CD4-positive, alpha-beta T cell (primary cell): Measurements from ENCODE around the gene CAPSL. TPM values are rescaled to one million over a fixed set of nuclear protein-coding genes. Genes with fewer than 3 reads are reported as not detected.

ENCODE experiments used
- ATAC-seq: fragments of 200-7000 bp; cut with Tn5 transposase; one replicate; pipeline ENCODE4 v1.10.0; 2022; ENCODE audit warnings: mild to moderate bottlenecking; ENCODE audit not compliant: poor library complexity
- CTCF ChIA-PET: fragments of 350-600 bp; sonication (Branson Sonifier 250); formaldehyde crosslinking; loops from one replicate; lab custom pipeline; 2021; ENCODE audit warnings: antibody characterized with exemption, inconsistent platforms; lab: Charles Lee
- POLR2A ChIA-PET: fragments of 350-600 bp; sonication (Branson Sonifier 250); formaldehyde crosslinking; loops from one replicate; lab custom pipeline; 2021; ENCODE audit warnings: antibody characterized with exemption, inconsistent platforms; lab: Charles Lee
- DNase-seq, 14 experiments: peaks; one replicate each; pipeline ENCODE4 v3.0.0-alpha.2; 2013 to 2020; ENCODE audit warnings: mixed read lengths in 2 of 14
- H3K27ac ChIP-seq, 2 donors: one replicate each; pipeline versions ENCODE4 v1.5.1 to v1.7.0; 2013; ENCODE audit warnings: low read length in 2 of 2, low read depth in 1 of 2, mild to moderate bottlenecking in 1 of 2
- H3K27me3 ChIP-seq, 2 experiments: 1 replicate in 1 of 2; 2 replicates in 1 of 2; pipeline versions ENCODE4 v1.6.1 to v1.7.0; 2013; ENCODE audit warnings: low read length in 2 of 2, control low read depth in 1 of 2, mild to moderate bottlenecking in 1 of 2, moderate library complexity in 1 of 2; ENCODE audit not compliant: insufficient read depth in 2 of 2, control insufficient read depth in 1 of 2
- H3K36me3 ChIP-seq: one replicate; pipeline ENCODE4 v1.6.1; 2013; ENCODE audit warnings: low read length, control low read depth; ENCODE audit not compliant: insufficient read depth
- H3K4me1 ChIP-seq: one replicate; pipeline ENCODE4 v1.6.1; 2013; ENCODE audit warnings: low read length, control low read depth; ENCODE audit not compliant: insufficient read depth
- H3K4me3 ChIP-seq: one replicate; pipeline ENCODE4 v1.5.1; 2013; ENCODE audit warnings: mild to moderate bottlenecking, low read length, moderate library complexity
- H3K9me3 ChIP-seq, 2 experiments: 1 replicate in 1 of 2; 2 replicates in 1 of 2; pipeline versions ENCODE4 v1.6.1 to v1.7.0; 2013; ENCODE audit warnings: low read length in 2 of 2, mild to moderate bottlenecking in 2 of 2, control low read depth in 1 of 2, moderate library complexity in 1 of 2; ENCODE audit not compliant: control insufficient read depth in 1 of 2, insufficient read depth in 1 of 2
- H3K27ac Mint-ChIP-seq: one replicate; pipeline ENCODE4 v1.8.0; 2020; ENCODE audit warnings: mixed read lengths
- H3K27me3 Mint-ChIP-seq: one replicate; pipeline ENCODE4 v1.8.0; 2021; ENCODE audit warnings: mixed read lengths
- H3K36me3 Mint-ChIP-seq: one replicate; pipeline ENCODE4 v1.8.0; 2021; ENCODE audit warnings: low read depth, mixed read lengths
- H3K4me1 Mint-ChIP-seq: one replicate; pipeline ENCODE4 v1.8.0; 2021; ENCODE audit warnings: low read depth, mixed read lengths
- H3K4me3 Mint-ChIP-seq: one replicate; pipeline ENCODE4 v1.8.0; 2020; ENCODE audit warnings: mild to moderate bottlenecking, mixed read lengths
- H3K9me3 Mint-ChIP-seq: one replicate; pipeline ENCODE4 v1.8.0; 2020; ENCODE audit warnings: mixed read lengths
- CTCF ChIP-seq: fragments of 200-600 bp; IDR thresholded peaks from one replicate; pipeline ENCODE4 v1.8.0; 2022; ENCODE audit warnings: antibody characterized with exemption, mild to moderate bottlenecking
- intact Hi-C, 2 experiments: fragments of 100-400 bp; cut with DNase I in 1 of 2; cut with micrococcal nuclease in 1 of 2; formaldehyde crosslinking; loops; one replicate each; pipeline versions ENCODE4 v1.15.1 to v1.9.0; 2023 to 2025; cut with DNase I, micrococcal nuclease
- total RNA-seq, 174 experiments: library from RNA in 2 of 174; stranded (reverse) in 2 of 174; gene quantifications; one replicate each; pipeline ENCODE4 v1.2.3 and lab custom pipeline; 2021 to 2026

Gene CAPSL
- total RNA-seq, 2 experiments from 2014 or later = not detected

GRCh38 chr5:35902046-35902672 is 36.3 kb downstream of the CAPSL start:
- Histone ChIP-seq H3K27me3 (no peaks in the 10 kb centered on the region), H3K4me1 (peaks cover 26% of the 10 kb centered on the region), H3K4me3 (no peak overlapping the region), H3K27ac (no peak overlapping the region), H3K9me3 (no peaks in the 10 kb centered on the region), H3K36me3 (no peaks in the 10 kb centered on the region)
- Mint-ChIP-seq H3K4me1 (peaks cover 62% of the 10 kb centered on the region), H3K27me3 (no peaks in the 10 kb centered on the region), H3K4me3 (no peak overlapping the region), H3K36me3 (no peaks in the 10 kb centered on the region), H3K9me3 (no peaks in the 10 kb centered on the region), H3K27ac (peak overlapping the region; percentile 19)
- ATAC-seq (peak; percentile 73), DNase-seq (peak in 4 of 14 experiments; percentile 30 to 52 (median 50))
- intact Hi-C loops = no loop called here
- no peak for TF ChIP-seq CTCF
- POLR2A ChIA-PET = interaction anchor here (1.0 kb wide), 1 partner anchor 48 kb away, joined by 3 read pairs; no protein-coding TSS in a partner anchor
- CTCF ChIA-PET = interaction anchor here (0.8 to 1.0 kb wide), 2 partner anchors 12 to 251 kb away, joined by 3 read pairs; no protein-coding TSS in a partner anchor

- peaks cover 64% of the 10 kb centered on the region for H3K4me1 Mint-ChIP-seq
- intact Hi-C loops = no loop called here
- Histone ChIP-seq H3K36me3 (no peaks in the 10 kb centered on the region), H3K27me3 (no peaks in the 10 kb centered on the region), H3K4me3 (no peak overlapping the region), H3K4me1 (peaks cover 26% of the 10 kb centered on the region), H3K9me3 (no peaks in the 10 kb centered on the region), H3K27ac (no peak overlapping the region)
- no peak for TF ChIP-seq CTCF
- no peaks in the 10 kb centered on the region for H3K9me3 Mint-ChIP-seq
- DNase-seq (peak in 2 of 14 experiments; percentile 20 to 36), ATAC-seq (no peak)
- H3K27ac Mint-ChIP-seq = no peak overlapping the region
- H3K36me3 Mint-ChIP-seq = no peaks in the 10 kb centered on the region
- POLR2A ChIA-PET = no interaction called here
- H3K4me3 Mint-ChIP-seq = no peak overlapping the region
- H3K27me3 Mint-ChIP-seq = no peaks in the 10 kb centered on the region
- CTCF ChIA-PET = interaction anchor here (1.0 kb wide), 1 partner anchor 11 kb away, joined by 3 read pairs; no protein-coding TSS in a partner anchor
These were observed 37.3 kb downstream of the CAPSL start for GRCh38 chr5:35900972-35901695.

- ChIA-PET POLR2A (interaction anchor here (0.7 to 2.8 kb wide), 8 partner anchors 10 to 46 kb away, joined by 3 to 35 read pairs (median 4); partner anchors contain the start of gene IL7R), CTCF (interaction anchor here (0.6 to 0.9 kb wide), 2 partner anchors 25 to 26 kb away, joined by 3 read pairs; no protein-coding TSS in a partner anchor)
- no peaks in the 10 kb centered on the region for H3K36me3 ChIP-seq
- peaks cover 26% of the 10 kb centered on the region for H3K4me1 ChIP-seq
- ATAC-seq = no peak
- Mint-ChIP-seq H3K4me1 (peaks cover 58% of the 10 kb centered on the region), H3K4me3 (no peak overlapping the region), H3K27ac (peak overlapping the region; percentile 32), H3K27me3 (no peaks in the 10 kb centered on the region), H3K9me3 (no peaks in the 10 kb centered on the region), H3K36me3 (no peaks in the 10 kb centered on the region)
- no peak overlapping the region for H3K4me3 ChIP-seq
- H3K9me3 ChIP-seq = no peaks in the 10 kb centered on the region
- no peak for TF ChIP-seq CTCF
- no peak overlapping the region for H3K27ac ChIP-seq
- no peaks in the 10 kb centered on the region for H3K27me3 ChIP-seq
- peak in 1 of 14 experiments; percentile 33 for DNase-seq
- intact Hi-C loops = no loop called here
These were observed 38.6 kb downstream of the CAPSL start for GRCh38 chr5:35899800-35900199.
